KMS-11 (cell line): ENCODE results near the gene IRF4.

Source experiments
- H2AFZ ChIP-seq: fragments of 200-600 bp; sonication (generic); 2 replicates; pipeline ENCODE4 v1.6.1; 2016; ENCODE audit warnings: antibody characterized with exemption, mixed run types, low read depth
- H3K27ac ChIP-seq: fragments of 200-600 bp; sonication (generic); 2 replicates; pipeline ENCODE4 v1.6.1; 2016; ENCODE audit warnings: mild to moderate bottlenecking, mixed run types
- H3K27me3 ChIP-seq: fragments of 200-600 bp; sonication (generic); 2 replicates; pipeline ENCODE4 v1.6.1; 2017; ENCODE audit warnings: mild to moderate bottlenecking, low read depth, mixed run types, moderate library complexity; ENCODE audit not compliant: insufficient read depth
- H3K36me3 ChIP-seq: fragments of 200-600 bp; sonication (generic); 2 replicates; pipeline ENCODE4 v1.6.1; 2017; ENCODE audit warnings: mild to moderate bottlenecking, mixed run types; ENCODE audit not compliant: insufficient read depth
- H3K4me1 ChIP-seq: fragments of 200-600 bp; sonication (generic); 2 replicates; pipeline ENCODE4 v1.6.1; 2016; ENCODE audit warnings: mild to moderate bottlenecking, low read depth, mixed run types; ENCODE audit not compliant: poor library complexity, severe bottlenecking
- H3K4me2 ChIP-seq: fragments of 200-600 bp; sonication (generic); 2 replicates; pipeline ENCODE4 v1.7.0; 2016; ENCODE audit warnings: mild to moderate bottlenecking, mixed run types
- H3K4me3 ChIP-seq: fragments of 200-600 bp; sonication (generic); IDR thresholded peaks from 2 replicates; pipeline ENCODE4 v1.6.1; 2017; ENCODE audit warnings: low read depth, low read length, mixed read lengths; ENCODE audit not compliant: insufficient read depth
- H3K79me2 ChIP-seq: fragments of 200-600 bp; sonication (generic); 2 replicates; pipeline ENCODE4 v1.6.1; 2016; ENCODE audit warnings: low read depth, mixed run types; ENCODE audit not compliant: insufficient read depth
- H3K9ac ChIP-seq: fragments of 200-600 bp; sonication (generic); 2 replicates; pipeline ENCODE4 v1.6.1; 2016; ENCODE audit warnings: mild to moderate bottlenecking, mixed run types
- H4K20me1 ChIP-seq: fragments of 200-600 bp; sonication (generic); 2 replicates; pipeline ENCODE4 v1.6.1; 2016; ENCODE audit warnings: mild to moderate bottlenecking, mixed run types; ENCODE audit not compliant: insufficient read depth
- CTCF ChIP-seq: fragments of 200-600 bp; sonication (generic); conservative IDR thresholded peaks from 2 replicates; pipeline ENCODE4 v1.6.1; 2017; ENCODE audit warnings: low read depth, mild to moderate bottlenecking, antibody characterized with exemption, low read length, moderate library complexity, mixed read lengths

Gene IRF4

GRCh38 chr6:358847-359246 is 32.7 kb upstream of the IRF4 start:
- H3K4me3 ChIP-seq, result no peak overlapping the region
- no peak for TF ChIP-seq CTCF
- no peak overlapping the region for H2AFZ ChIP-seq
- H4K20me1 ChIP-seq, result no peaks in the 10 kb centered on the region
- H3K79me2 ChIP-seq, result no peaks in the 10 kb centered on the region
- H3K9ac ChIP-seq, result no peak overlapping the region
- H3K36me3 ChIP-seq, result no peaks in the 10 kb centered on the region
- H3K4me2 ChIP-seq, result no peak overlapping the region
- no peaks in the 10 kb centered on the region for H3K4me1 ChIP-seq
- H3K27ac ChIP-seq, result no peak overlapping the region
- H3K27me3 ChIP-seq, result no peaks in the 10 kb centered on the region

- H3K27me3 ChIP-seq, result no peaks in the 10 kb centered on the region
- no peak overlapping the region for H3K4me3 ChIP-seq
- no peak for TF ChIP-seq CTCF
- no peaks in the 10 kb centered on the region for H4K20me1 ChIP-seq
- H3K27ac ChIP-seq, result no peak overlapping the region
- H3K79me2 ChIP-seq, result no peaks in the 10 kb centered on the region
- H3K4me2 ChIP-seq, result no peak overlapping the region
- H3K9ac ChIP-seq, result no peak overlapping the region
- H3K4me1 ChIP-seq, result no peaks in the 10 kb centered on the region
- H2AFZ ChIP-seq, result no peak overlapping the region
- no peaks in the 10 kb centered on the region for H3K36me3 ChIP-seq
Observed at GRCh38 chr6:359261-360035, 32.1 kb upstream of the IRF4 start.

GRCh38 chr6:360349-360748 is 31.2 kb upstream of the IRF4 start:
- Histone ChIP-seq H3K27ac (no peak overlapping the region), H3K79me2 (no peaks in the 10 kb centered on the region), H4K20me1 (no peaks in the 10 kb centered on the region), H3K9ac (no peak overlapping the region), H3K4me2 (no peak overlapping the region), H3K36me3 (no peaks in the 10 kb centered on the region), H3K27me3 (no peaks in the 10 kb centered on the region), H2AFZ (no peak overlapping the region), H3K4me3 (no peak overlapping the region), H3K4me1 (no peaks in the 10 kb centered on the region)
- TF ChIP-seq CTCF, result no peak

GRCh38 chr6:360764-361373 is 30.7 kb upstream of the IRF4 start:
- Histone ChIP-seq H3K4me1 (no peaks in the 10 kb centered on the region), H3K27me3 (no peaks in the 10 kb centered on the region), H3K27ac (no peak overlapping the region), H4K20me1 (no peaks in the 10 kb centered on the region), H2AFZ (no peak overlapping the region), H3K79me2 (no peaks in the 10 kb centered on the region), H3K4me2 (no peak overlapping the region), H3K9ac (no peak overlapping the region), H3K36me3 (no peaks in the 10 kb centered on the region), H3K4me3 (no peak overlapping the region)
- no peak for TF ChIP-seq CTCF
